GM20431 (cell line): Measurements from ENCODE around the gene LPIN3.

Experiments
- in situ Hi-C: fragments of 300-500 bp; cut with MseI, MboI; formaldehyde crosslinking; loops from one replicate; pipeline ENCODE4 v1.15.0; 2020; ENCODE audit warnings: low sequenced_read_pairs; ENCODE audit not compliant: unreplicated experiment

LPIN3 gene

GRCh38 chr20:41382791-41383305, 42.2 kb downstream of the LPIN3 start:
- in situ Hi-C loops, result no loop called here

- in situ Hi-C loops, result no loop called here
Measured at GRCh38 chr20:41386502-41387427, 46.1 kb downstream of the LPIN3 start.

GRCh38 chr20:41387444-41387851, 46.8 kb downstream of the LPIN3 start:
- in situ Hi-C loops, result no loop called here

- in situ Hi-C loops, result no loop called here
Measured at GRCh38 chr20:41390889-41391288, 50.3 kb downstream of the LPIN3 start.

GRCh38 chr20:41391587-41392001, 51.0 kb downstream of the LPIN3 start:
- in situ Hi-C loops, result no loop called here

- in situ Hi-C loops, result no loop called here
Measured at GRCh38 chr20:41392295-41392694, 51.7 kb downstream of the LPIN3 start.

GRCh38 chr20:41392871-41393704, 52.5 kb downstream of the LPIN3 start:
- in situ Hi-C loops, result no loop called here

GRCh38 chr20:41393705-41394066, 53.1 kb downstream of the LPIN3 start:
- in situ Hi-C loops, result no loop called here

GRCh38 chr20:41394081-41394480, 53.5 kb downstream of the LPIN3 start:
- in situ Hi-C loops, result no loop called here

- in situ Hi-C loops, result no loop called here
Measured at GRCh38 chr20:41394931-41395666, 54.5 kb downstream of the LPIN3 start.

- in situ Hi-C loops, result no loop called here
Measured at GRCh38 chr20:41395667-41396664, 55.3 kb downstream of the LPIN3 start.

GRCh38 chr20:41398408-41398807, 57.8 kb downstream of the LPIN3 start:
- in situ Hi-C loops, result no loop called here

- in situ Hi-C loops, result no loop called here
Measured at GRCh38 chr20:41403604-41404003, 63.0 kb downstream of the LPIN3 start.

GRCh38 chr20:41405436-41405835, 64.8 kb downstream of the LPIN3 start:
- in situ Hi-C loops, result no loop called here

GRCh38 chr20:41406353-41406752, 65.7 kb downstream of the LPIN3 start:
- in situ Hi-C loops, result no loop called here

- in situ Hi-C loops, result no loop called here
Measured at GRCh38 chr20:41406896-41407444, 66.3 kb downstream of the LPIN3 start.

- in situ Hi-C loops, result no loop called here
Measured at GRCh38 chr20:41407607-41408006, 67.0 kb downstream of the LPIN3 start.

- in situ Hi-C loops, result no loop called here
Measured at GRCh38 chr20:41408156-41408794, 67.7 kb downstream of the LPIN3 start.
